Measurements from ENCODE around the gene BAZ1B.
"Not testable (repeated sequence)": the region's sequence is repeated elsewhere in the genome, so short reads cannot be mapped to it uniquely, and the experiment has no call there.

The BAZ1B gene

DNA sequence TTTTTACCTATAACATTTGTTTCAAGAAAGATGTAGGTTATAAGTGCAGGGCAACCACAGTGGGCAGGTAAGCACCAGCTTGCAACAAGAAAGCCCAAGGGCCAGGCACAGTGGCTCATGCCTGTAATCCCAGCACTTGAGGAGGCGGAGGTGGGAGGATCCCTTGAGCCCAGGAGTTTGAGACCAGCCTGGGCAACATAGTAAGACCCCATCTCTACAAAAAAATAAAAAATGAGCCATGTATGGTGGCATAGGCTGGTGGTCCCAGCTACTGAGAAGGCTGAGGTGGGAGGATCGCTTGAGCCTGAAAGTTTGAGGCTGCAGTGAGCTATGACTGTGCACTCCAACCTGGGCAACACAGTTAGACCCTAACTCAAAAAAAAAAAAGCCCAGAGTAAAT is 22.6 kb upstream of the BAZ1B start:
- H3K9me3 ChIP-seq (ENCODE audit: insufficient read depth, low read length): no peaks in the 10 kb centered on the region
- H3K4me2 ChIP-seq (ENCODE audit: low read depth, low read length, poor library complexity, severe bottlenecking): no peak overlapping the region
- H3K27me3 ChIP-seq (ENCODE audit: low read length): no peaks in the 10 kb centered on the region
- no peak overlapping the region for H3K9ac ChIP-seq (ENCODE audit: low read length)
- H3K79me2 ChIP-seq (ENCODE audit: insufficient read depth, low read length): peaks cover 51% of the 10 kb centered on the region
- no peaks in the 10 kb centered on the region for H3F3A ChIP-seq (ENCODE audit: insufficient read depth)
- H2AFZ ChIP-seq (ENCODE audit: low read depth, low read length, severe bottlenecking): no peak overlapping the region
- TF ChIP-seq, protein P1, sequence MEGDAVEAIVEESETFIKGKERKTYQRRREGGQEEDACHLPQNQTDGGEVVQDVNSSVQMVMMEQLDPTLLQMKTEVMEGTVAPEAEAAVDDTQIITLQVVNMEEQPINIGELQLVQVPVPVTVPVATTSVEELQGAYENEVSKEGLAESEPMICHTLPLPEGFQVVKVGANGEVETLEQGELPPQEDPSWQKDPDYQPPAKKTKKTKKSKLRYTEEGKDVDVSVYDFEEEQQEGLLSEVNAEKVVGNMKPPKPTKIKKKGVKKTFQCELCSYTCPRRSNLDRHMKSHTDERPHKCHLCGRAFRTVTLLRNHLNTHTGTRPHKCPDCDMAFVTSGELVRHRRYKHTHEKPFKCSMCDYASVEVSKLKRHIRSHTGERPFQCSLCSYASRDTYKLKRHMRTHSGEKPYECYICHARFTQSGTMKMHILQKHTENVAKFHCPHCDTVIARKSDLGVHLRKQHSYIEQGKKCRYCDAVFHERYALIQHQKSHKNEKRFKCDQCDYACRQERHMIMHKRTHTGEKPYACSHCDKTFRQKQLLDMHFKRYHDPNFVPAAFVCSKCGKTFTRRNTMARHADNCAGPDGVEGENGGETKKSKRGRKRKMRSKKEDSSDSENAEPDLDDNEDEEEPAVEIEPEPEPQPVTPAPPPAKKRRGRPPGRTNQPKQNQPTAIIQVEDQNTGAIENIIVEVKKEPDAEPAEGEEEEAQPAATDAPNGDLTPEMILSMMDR (IDR thresholded peaks at IDR 0.05; ENCODE audit: insufficient read depth, low read length, poor library complexity, severe bottlenecking): no peak
- TF ChIP-seq EZH2phosphoT487 (conservative IDR thresholded peaks at IDR 0.05; ENCODE audit: low read length): no peak
- no peak overlapping the region for H3K27ac ChIP-seq (ENCODE audit: low read depth, low read length)
- H3K4me3 ChIP-seq (ENCODE audit: insufficient read depth, low read length, poor library complexity, severe bottlenecking): no peak overlapping the region
- H3K36me3 ChIP-seq (ENCODE audit: low read length): peaks cover 11% of the 10 kb centered on the region; the same call in 1 of the 2 replicates
- no peaks in the 10 kb centered on the region for H4K20me1 ChIP-seq (ENCODE audit: low read depth, low read length)
- no peaks in the 10 kb centered on the region for H3K9me2 ChIP-seq (replicated peaks; ENCODE audit: insufficient read depth, low read length)

DNA sequence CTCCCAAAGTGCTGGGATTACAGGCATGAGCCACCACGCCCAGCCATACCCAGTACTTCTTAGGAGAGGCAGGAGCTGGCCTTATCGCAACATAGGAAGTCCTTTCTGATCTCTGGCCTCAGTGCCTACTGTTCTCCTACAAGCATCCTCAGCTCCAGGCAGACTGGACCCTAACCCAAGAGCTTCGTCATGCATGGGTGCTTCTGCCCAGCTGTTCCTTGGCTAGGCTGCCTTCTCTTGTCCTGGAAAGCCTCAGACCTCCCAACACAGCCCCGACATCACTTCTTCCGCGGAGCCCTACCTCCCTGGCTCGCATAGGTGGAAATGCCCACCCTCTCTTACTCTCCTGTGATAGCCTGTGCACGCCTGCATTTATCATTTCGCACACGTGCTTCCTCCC is 19.6 kb upstream of the BAZ1B start:
- TF ChIP-seq EZH2phosphoT487 (conservative IDR thresholded peaks at IDR 0.05; ENCODE audit: low read length): no peak
- TF ChIP-seq, protein P1 (IDR thresholded peaks at IDR 0.05; ENCODE audit: insufficient read depth, low read length, poor library complexity, severe bottlenecking): no peak
- no peak overlapping the region for H3K27ac ChIP-seq (ENCODE audit: low read depth, low read length)
- H3F3A ChIP-seq (ENCODE audit: insufficient read depth): no peaks in the 10 kb centered on the region
- H3K9ac ChIP-seq (ENCODE audit: low read length): no peak overlapping the region
- no peak overlapping the region for H3K4me3 ChIP-seq (ENCODE audit: insufficient read depth, low read length, poor library complexity, severe bottlenecking)
- H2AFZ ChIP-seq (ENCODE audit: low read depth, low read length, severe bottlenecking): no peak overlapping the region
- H3K27me3 ChIP-seq (ENCODE audit: low read length): no peaks in the 10 kb centered on the region
- no peaks in the 10 kb centered on the region for H4K20me1 ChIP-seq (ENCODE audit: low read depth, low read length)
- H3K4me2 ChIP-seq (ENCODE audit: low read depth, low read length, poor library complexity, severe bottlenecking): no peak overlapping the region
- H3K9me3 ChIP-seq (ENCODE audit: insufficient read depth, low read length): no peaks in the 10 kb centered on the region
- H3K9me2 ChIP-seq (replicated peaks; ENCODE audit: insufficient read depth, low read length): no peaks in the 10 kb centered on the region
- peaks cover 24% of the 10 kb centered on the region for H3K79me2 ChIP-seq (ENCODE audit: insufficient read depth, low read length)
- H3K36me3 ChIP-seq (ENCODE audit: low read length): peaks cover 8% of the 10 kb centered on the region; the same call in 1 of the 2 replicates

DNA sequence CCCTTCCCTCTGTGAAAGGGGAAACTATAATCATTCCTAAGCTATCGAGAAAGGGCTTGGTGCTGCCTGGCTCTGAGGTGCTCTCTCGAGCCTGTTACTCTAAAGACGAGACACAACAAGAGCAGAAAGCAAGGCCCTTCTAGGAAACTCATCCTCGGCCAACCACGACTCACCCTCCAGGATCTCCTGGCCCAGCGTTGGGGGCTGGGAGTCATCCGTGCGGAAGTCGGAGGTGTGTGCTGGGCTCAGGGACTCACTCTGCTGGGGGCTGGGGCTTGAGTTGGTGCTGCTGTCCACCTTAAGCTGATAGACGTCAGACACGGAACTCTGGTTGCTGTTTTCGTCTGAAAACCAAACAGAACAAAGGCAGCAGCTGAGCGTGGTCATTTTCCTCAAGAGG is 17.6 kb upstream of the BAZ1B start:
- Histone ChIP-seq H3K4me2 (ENCODE audit: low read depth, low read length, poor library complexity, severe bottlenecking) (no peak overlapping the region), H3K9me2 (replicated peaks; ENCODE audit: insufficient read depth, low read length) (no peaks in the 10 kb centered on the region), H4K20me1 (ENCODE audit: low read depth, low read length) (no peaks in the 10 kb centered on the region), H3K36me3 (ENCODE audit: low read length) (peaks cover 8% of the 10 kb centered on the region; the same call in 1 of the 2 replicates), H3K9ac (ENCODE audit: low read length) (no peak overlapping the region), H3K4me3 (ENCODE audit: insufficient read depth, low read length, poor library complexity, severe bottlenecking) (no peak overlapping the region), H3K27ac (ENCODE audit: low read depth, low read length) (no peak overlapping the region), H3K79me2 (ENCODE audit: insufficient read depth, low read length) (peaks cover 8% of the 10 kb centered on the region), H2AFZ (ENCODE audit: low read depth, low read length, severe bottlenecking) (no peak overlapping the region), H3K27me3 (ENCODE audit: low read length) (no peaks in the 10 kb centered on the region), H3F3A (ENCODE audit: insufficient read depth) (no peaks in the 10 kb centered on the region), H3K9me3 (ENCODE audit: insufficient read depth, low read length) (no peaks in the 10 kb centered on the region)
- TF ChIP-seq, protein P1 (IDR thresholded peaks at IDR 0.05; ENCODE audit: insufficient read depth, low read length, poor library complexity, severe bottlenecking): no peak
- no peak for TF ChIP-seq EZH2phosphoT487 (conservative IDR thresholded peaks at IDR 0.05; ENCODE audit: low read length)

DNA sequence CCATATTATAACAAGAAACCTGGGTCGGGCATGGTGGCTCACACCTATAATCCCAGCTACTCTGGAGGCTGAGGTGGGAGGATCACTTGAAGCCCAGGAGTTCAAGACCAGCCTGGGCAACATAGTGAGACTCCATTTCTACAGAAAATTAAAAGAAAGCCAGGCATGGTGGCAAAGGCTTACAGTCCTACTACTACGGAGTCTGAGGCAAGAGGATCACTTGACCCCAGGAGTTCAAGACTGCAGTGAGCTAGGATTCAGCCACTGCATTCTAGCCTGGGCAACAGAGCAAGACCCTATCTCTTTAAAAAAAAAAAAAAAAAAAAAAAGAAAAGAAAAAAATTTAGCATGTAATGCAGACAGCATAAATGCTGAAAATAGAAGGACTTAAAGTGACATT is 16.4 kb upstream of the BAZ1B start:
- not testable (repeated sequence) for H3K27me3 ChIP-seq (ENCODE audit: low read length); H3K9ac ChIP-seq (ENCODE audit: low read length); H3K4me2 ChIP-seq (ENCODE audit: low read depth, low read length, poor library complexity, severe bottlenecking); H3K36me3 ChIP-seq (ENCODE audit: low read length); H3K9me3 ChIP-seq (ENCODE audit: insufficient read depth, low read length); H3K4me3 ChIP-seq (ENCODE audit: insufficient read depth, low read length, poor library complexity, severe bottlenecking); H3K79me2 ChIP-seq (ENCODE audit: insufficient read depth, low read length); H2AFZ ChIP-seq (ENCODE audit: low read depth, low read length, severe bottlenecking); H3K27ac ChIP-seq (ENCODE audit: low read depth, low read length); H3K9me2 ChIP-seq (replicated peaks; ENCODE audit: insufficient read depth, low read length); H4K20me1 ChIP-seq (ENCODE audit: low read depth, low read length); H3F3A ChIP-seq (ENCODE audit: insufficient read depth)

Data from SU-DHL-6 (cell line).